H1 (cell line): ENCODE measurements around the gene ZC3H7B. TPM values are rescaled to one million over a fixed set of nuclear protein-coding genes. Genes with fewer than 3 reads are reported as not detected.

Experiments
- CTCF ChIA-PET: fragments of 300-600 bp; sonication (Branson Sonifier 250); formaldehyde crosslinking; loops from one replicate; lab custom pipeline; 2021; ENCODE audit not compliant: partially characterized antibody; lab: Charles Lee
- POLR2A ChIA-PET: fragments of 300-600 bp; sonication (Branson Sonifier 250); formaldehyde crosslinking; loops from one replicate; lab custom pipeline; 2021; ENCODE audit warnings: inconsistent platforms; ENCODE audit not compliant: partially characterized antibody; lab: Charles Lee
- DNase-seq, 2 experiments: peaks; one replicate each; pipeline versions ENCODE4 v3.0.0 to v3.0.0-alpha.2; 2010 to 2022; ENCODE audit warnings: low spot score in 2 of 2, low read depth in 1 of 2, mixed read lengths in 1 of 2
- FAIRE-seq: peaks from 2 replicates; lab custom pipeline; 2011; peaks lifted over from hg19 to GRCh38; lab: Jason Lieb, UNC
- H2AFZ ChIP-seq: 2 replicates; pipeline ENCODE4 v1.8.1; 2012; ENCODE audit warnings: low read length, inconsistent platforms
- H2AK5ac ChIP-seq: 2 replicates; pipeline ENCODE4 v1.6.1; 2013; ENCODE audit warnings: low read depth, low read length
- H2BK120ac ChIP-seq: replicated peaks from 2 replicates; pipeline ENCODE3; 2013; ENCODE audit warnings: low read depth, low read length, inconsistent platforms
- H2BK12ac ChIP-seq: 2 replicates; pipeline ENCODE4 v1.6.1; 2013; ENCODE audit warnings: low read depth, low read length
- H2BK15ac ChIP-seq: 2 replicates; pipeline ENCODE4 v1.6.1; 2013; ENCODE audit warnings: low read length
- H2BK20ac ChIP-seq: 2 replicates; pipeline ENCODE4 v1.6.1; 2013; ENCODE audit warnings: low read length
- H2BK5ac ChIP-seq: 2 replicates; pipeline ENCODE4 v1.6.1; 2013; ENCODE audit warnings: low read depth, low read length
- H3K14ac ChIP-seq: 2 replicates; pipeline ENCODE4 v1.6.1; 2013; ENCODE audit warnings: inconsistent platforms; ENCODE audit not compliant: insufficient read length
- H3K18ac ChIP-seq: 2 replicates; pipeline ENCODE4 v1.6.1; 2013; ENCODE audit warnings: low read length; ENCODE audit errors: extremely low read depth
- H3K23ac ChIP-seq: 2 replicates; pipeline ENCODE4 v1.6.1; 2013; ENCODE audit warnings: inconsistent platforms; ENCODE audit not compliant: insufficient read length
- H3K23me2 ChIP-seq: 2 replicates; pipeline ENCODE4 v1.6.1; 2013; ENCODE audit warnings: low read depth, low read length
- H3K27ac ChIP-seq: 2 replicates; pipeline ENCODE4 v1.6.1; 2011; ENCODE audit warnings: low read depth, low read length, inconsistent platforms
- H3K27me3 ChIP-seq, 4 experiments: replicated peaks in 1 of 4; 1 replicate in 1 of 4; 2 replicates in 3 of 4; pipeline versions ENCODE4 v1.6.1 to v1.8.1; 2011 to 2013; ENCODE audit warnings: low read length in 3 of 4, mild to moderate bottlenecking in 3 of 4, inconsistent platforms in 2 of 4, mixed read lengths in 2 of 4, moderate library complexity in 1 of 4; ENCODE audit not compliant: control insufficient read depth in 3 of 4, insufficient read depth in 3 of 4; ENCODE audit errors: extremely low read depth in 1 of 4
- H3K36me3 ChIP-seq, 4 experiments: 2 replicates each; pipeline versions ENCODE4 v1.6.1 to v1.8.1; 2011 to 2013; ENCODE audit warnings: mild to moderate bottlenecking in 4 of 4, low read length in 3 of 4, moderate library complexity in 2 of 4, control low read depth in 1 of 4, inconsistent platforms in 1 of 4; ENCODE audit not compliant: insufficient read depth in 4 of 4, control insufficient read depth in 2 of 4
- H3K4ac ChIP-seq: replicated peaks from 2 replicates; pipeline ENCODE3; 2013; ENCODE audit warnings: low read length, low read depth, mixed read lengths, inconsistent platforms; ENCODE audit not compliant: insufficient read length
- H3K4me1 ChIP-seq, 4 experiments: replicated peaks in 1 of 4; 1 replicate in 1 of 4; 2 replicates in 3 of 4; pipeline versions ENCODE4 v1.6.1 to v1.8.1; 2011 to 2013; ENCODE audit warnings: low read length in 3 of 4, inconsistent platforms in 2 of 4, mixed read lengths in 1 of 4; ENCODE audit not compliant: insufficient read depth in 4 of 4, control insufficient read depth in 3 of 4
- H3K4me2 ChIP-seq, 2 experiments: 2 replicates each; pipeline versions ENCODE4 v1.6.1 to v1.8.1; 2011 to 2013; ENCODE audit warnings: low read depth in 2 of 2, low read length in 2 of 2, control low read depth in 1 of 2, inconsistent platforms in 1 of 2, mild to moderate bottlenecking in 1 of 2; ENCODE audit not compliant: insufficient read depth in 1 of 2
- H3K4me3 ChIP-seq, 4 experiments: fragments of 200-600, 300-600 bp in 1 of 4; sonication (generic), shearing (Covaris generic), sonication (Bioruptor Twin) in 1 of 4; 2 replicates each; pipeline versions ENCODE4 v1.5.1 to v1.8.1; 2011 to 2016; ENCODE audit warnings: low read length in 4 of 4, low read depth in 3 of 4, control low read depth in 2 of 4, inconsistent platforms in 2 of 4, mild to moderate bottlenecking in 2 of 4, mixed read lengths in 1 of 4, moderate library complexity in 1 of 4; ENCODE audit not compliant: insufficient read depth in 2 of 4; ENCODE audit errors: extremely low read depth in 1 of 4
- H3K56ac ChIP-seq: replicated peaks from 2 replicates; pipeline ENCODE3; 2013; ENCODE audit warnings: low read depth, mild to moderate bottlenecking, mixed read lengths, low read length, inconsistent platforms; ENCODE audit not compliant: insufficient read length
- H3K79me1 ChIP-seq: 2 replicates; pipeline ENCODE4 v1.6.1; 2013; ENCODE audit warnings: low read depth, low read length, control low read depth
- H3K79me2 ChIP-seq, 2 experiments: 2 replicates each; pipeline versions ENCODE4 v1.6.1 to v1.8.1; 2012 to 2013; ENCODE audit warnings: low read length in 2 of 2, mild to moderate bottlenecking in 2 of 2, inconsistent platforms in 1 of 2; ENCODE audit not compliant: insufficient read depth in 2 of 2, control insufficient read depth in 1 of 2
- H3K9ac ChIP-seq, 4 experiments: replicated peaks in 1 of 4; 1 replicate in 1 of 4; 2 replicates in 3 of 4; pipeline versions ENCODE4 v1.6.1 to v1.8.1; 2011 to 2013; ENCODE audit warnings: low read depth in 3 of 4, low read length in 3 of 4, control low read depth in 2 of 4, mild to moderate bottlenecking in 2 of 4, moderate library complexity in 2 of 4, inconsistent platforms in 1 of 4; ENCODE audit errors: extremely low read depth in 1 of 4
- H3K9me3 ChIP-seq, 2 experiments: 2 replicates each; pipeline versions ENCODE4 v1.6.1 to v1.8.1; 2012 to 2013; ENCODE audit warnings: mild to moderate bottlenecking in 2 of 2, moderate library complexity in 2 of 2, control low read depth in 1 of 2, inconsistent platforms in 1 of 2, low read depth in 1 of 2, low read length in 1 of 2, mixed read lengths in 1 of 2; ENCODE audit not compliant: insufficient read depth in 2 of 2
- H4K20me1 ChIP-seq, 2 experiments: replicated peaks in 1 of 2; 2 replicates each; pipeline versions ENCODE3 to v1.8.1; 2011 to 2013; ENCODE audit warnings: inconsistent platforms in 2 of 2, low read length in 2 of 2, mild to moderate bottlenecking in 1 of 2; ENCODE audit not compliant: insufficient read depth in 2 of 2, control insufficient read depth in 1 of 2
- H4K5ac ChIP-seq: 2 replicates; pipeline ENCODE4 v1.6.1; 2013; ENCODE audit warnings: low read length, low read depth, mixed read lengths, inconsistent platforms; ENCODE audit not compliant: insufficient read length
- H4K8ac ChIP-seq: 2 replicates; pipeline ENCODE4 v1.8.0; 2013; ENCODE audit warnings: mild to moderate bottlenecking, moderate library complexity, low read length, inconsistent platforms; ENCODE audit not compliant: insufficient read depth; ENCODE audit errors: extremely low read depth
- H4K91ac ChIP-seq: replicated peaks from 2 replicates; pipeline ENCODE3; 2013; ENCODE audit warnings: low read length, mixed read lengths, inconsistent platforms; ENCODE audit not compliant: insufficient read length
- CBX5 ChIP-seq: fragments of 300-800, 300-1000 bp; sonication (generic); IDR thresholded peaks from 2 replicates; pipeline ENCODE4 v1.7.1; 2016; ENCODE audit warnings: antibody characterized with exemption, low read length, low read depth
- CHD2 ChIP-seq: IDR thresholded peaks from 2 replicates; pipeline ENCODE4 v1.6.1; 2012; ENCODE audit warnings: low read length, improper control_type of control experiment
- CTBP2 ChIP-seq: IDR thresholded peaks from 2 replicates; pipeline ENCODE4 v1.7.0; 2011; ENCODE audit warnings: borderline replicate concordance, mild to moderate bottlenecking, moderate library complexity, mixed read lengths, low read length; ENCODE audit not compliant: insufficient read depth, insufficient read length
- EP300 ChIP-seq, 2 experiments: IDR thresholded peaks; 1 replicate in 1 of 2; 2 replicates in 1 of 2; pipeline ENCODE4 v1.6.1; 2011 to 2012; ENCODE audit warnings: low read depth in 2 of 2, low read length in 2 of 2, mild to moderate bottlenecking in 2 of 2, borderline replicate concordance in 1 of 2, inconsistent platforms in 1 of 2, moderate library complexity in 1 of 2
- FOSL1 ChIP-seq: IDR thresholded peaks from 2 replicates; pipeline ENCODE4 v1.6.1; 2011; ENCODE audit warnings: mild to moderate bottlenecking, low read depth, low read length, moderate library complexity; ENCODE audit not compliant: insufficient read depth
- JUND ChIP-seq: IDR thresholded peaks from 2 replicates; pipeline ENCODE4 v1.6.1; 2011; ENCODE audit warnings: mild to moderate bottlenecking, improper control_type of control experiment, low read length
- PHF8 ChIP-seq: fragments of 200-600 bp; sonication (generic); conservative IDR thresholded peaks from 2 replicates; pipeline ENCODE4 v1.7.1; 2012; ENCODE audit warnings: low read depth, mild to moderate bottlenecking, inconsistent platforms, low read length, moderate library complexity
- POU5F1 ChIP-seq: IDR thresholded peaks from 2 replicates; pipeline ENCODE4 v1.6.1; 2011; ENCODE audit warnings: low read depth, mild to moderate bottlenecking, low read length, moderate library complexity
- SIRT6 ChIP-seq: IDR thresholded peaks from one replicate; pipeline ENCODE4 v1.7.1; 2012; ENCODE audit warnings: low read length, inconsistent platforms
- SP1 ChIP-seq: IDR thresholded peaks from 2 replicates; pipeline ENCODE4 v1.6.1; 2011; ENCODE audit warnings: low read depth, low read length
- TAF7 ChIP-seq: optimal IDR thresholded peaks from 2 replicates; pipeline ENCODE3; 2011; ENCODE audit warnings: low read depth, mild to moderate bottlenecking, inconsistent platforms, low read length, moderate library complexity, borderline replicate concordance
- WGBS, 2 experiments: shearing (Covaris generic) in 1 of 2; methylation state at CpG; one replicate each; pipeline versions ENCODE4 v1.1.6 to v1.1.7; 2013 to 2015; ENCODE audit warnings: low lambda C conversion rate in 2 of 2, mixed read lengths in 2 of 2, inconsistent platforms in 1 of 2, low coverage in 1 of 2, missing lambda C conversion rate in 1 of 2; ENCODE audit not compliant: insufficient replicate concordance in 2 of 2, insufficient coverage in 1 of 2, insufficient read length in 1 of 2; ENCODE audit errors: extremely low coverage in 1 of 2, missing lambda C conversion rate in 1 of 2; 5-methylcytosine and 5-hydroxymethylcytosine counted together
- polyA plus RNA-seq, 7 experiments: library from polyadenylated mRNA; depleted of rRNA in 3 of 7; stranded (reverse) in 5 of 7; unstranded in 2 of 7; fragments of >200 nt in 5 of 7; fragments of 200-250 nt in 2 of 7; gene quantifications; 1 replicate in 5 of 7; 2 replicates in 1 of 7; 4 replicates in 1 of 7; pipeline versions ENCODE4 v1.2.1 to v1.2.3, GENCODE V29; 2011 to 2013; ENCODE audit warnings: missing spikeins in 2 of 7, mixed read lengths in 2 of 7
- total RNA-seq: library from RNA; stranded (reverse); fragmentation: NEBNext Ultra II Directional; extraction: Animal tissue kit (Norgen Biotek cat#: 25700); gene quantifications from 2 replicates; pipeline ENCODE4 v1.2.1, GENCODE V29; 2021

ZC3H7B gene
- total and polyA plus RNA-seq, 2 of the 8 experiments (the other 6 are each of a cell fraction or from before 2014, with no cell fraction given) = 35.5 to 78.6 TPM

GRCh38 chr22:41345807-41346335 lies 44.5 kb downstream of the ZC3H7B start:
- H3K56ac ChIP-seq = no peak overlapping the region
- H2BK15ac ChIP-seq = no peak overlapping the region
- peaks cover 0 to 1% of the 10 kb centered on the region in 2 experiments for H4K20me1 ChIP-seq
- WGBS, 2 experiments = 93% methylated on average over 19 of the region's 24 CpGs; no CpG with 5 or more reads in 1 of the 2 experiments
- H3K79me2 ChIP-seq = no peaks in the 10 kb centered on the region
- no peak overlapping the region for H2AFZ ChIP-seq
- no peak overlapping the region for H2BK5ac ChIP-seq
- no peak overlapping the region for H3K23ac ChIP-seq
- H4K8ac ChIP-seq = no peak overlapping the region
- H3K27me3 ChIP-seq = no peaks in the 10 kb centered on the region; a peak in 1 of 7 replicates
- no peak overlapping the region for H2BK12ac ChIP-seq
- no peak overlapping the region for H3K4ac ChIP-seq
- H4K91ac ChIP-seq = no peak overlapping the region
- H2BK20ac ChIP-seq = no peak overlapping the region
- H3K79me1 ChIP-seq = no peaks in the 10 kb centered on the region
- no peaks in the 10 kb centered on the region for H3K9me3 ChIP-seq
- H2AK5ac ChIP-seq = no peak overlapping the region
- DNase-seq (no peak), FAIRE-seq (no peak)
- H2BK120ac ChIP-seq = no peak overlapping the region
- no peak overlapping the region for H3K27ac ChIP-seq
- H3K14ac ChIP-seq = no peak overlapping the region
- H3K23me2 ChIP-seq = no peaks in the 10 kb centered on the region
- H3K36me3 ChIP-seq = peaks cover 16 to 56% (median 42%) of the 10 kb centered on the region in 4 experiments
- no peak overlapping the region for H3K4me3 ChIP-seq
- H3K18ac ChIP-seq = no peak overlapping the region
- ChIA-PET POLR2A (interaction anchor here (0.8 to 3.5 kb wide), 5 partner anchors 8 to 47 kb away, joined by 3 to 16 read pairs (median 3); no protein-coding TSS in a partner anchor), CTCF (interaction anchor here (1.0 kb wide), 1 partner anchor 32 kb away, joined by 3 read pairs; no protein-coding TSS in a partner anchor)
- H3K4me1 ChIP-seq = no peaks in the 10 kb centered on the region
- H3K9ac ChIP-seq = no peak overlapping the region
- H4K5ac ChIP-seq = no peak overlapping the region
- H3K4me2 ChIP-seq = no peak overlapping the region
- TF ChIP-seq CTBP2 (no peak), SIRT6 (no peak), JUND (no peak), TAF7 (no peak), FOSL1 (no peak), CHD2 (no peak), PHF8 (no peak), SP1 (no peak), POU5F1 (no peak), EP300 (IDR thresholded peaks at IDR 0.05; ENCODE audit: borderline replicate concordance in 1 of 2, low read depth in 2 of 2, low read length in 2 of 2) (no peak), CBX5 (no peak)
